HEK293 (cell line): ENCODE measurements around the gene TANC1.

Experiments
- CTCF ChIA-PET: fragments of 350-600 bp; formaldehyde crosslinking; extraction: SDS; loops from one replicate; lab custom pipeline; 2021; ENCODE audit warnings: antibody characterized with exemption; lab: Yijun Ruan, JAX
- POLR2A ChIA-PET: fragments of 300-600 bp; formaldehyde crosslinking; extraction: SDS; loops from one replicate; lab custom pipeline; 2020; ENCODE audit warnings: antibody characterized with exemption, inconsistent platforms; lab: Yijun Ruan, JAX
- H3K27ac ChIP-seq: fragments of 200-500 bp; sonication (Bioruptor generic); 2 replicates; pipeline ENCODE4 v1.5.1; 2014; ENCODE audit warnings: low read depth, low read length, control low read depth, inconsistent platforms; ENCODE audit errors: extremely low read depth
- H3K36me3 ChIP-seq, 2 experiments: fragments of 200-500 bp in 1 of 2; sonication (Bioruptor generic) in 1 of 2; 1 replicate in 1 of 2; 2 replicates in 1 of 2; pipeline ENCODE4 v1.5.1; 2014 to 2017; ENCODE audit warnings: inconsistent platforms in 2 of 2, low read length in 2 of 2; ENCODE audit not compliant: control insufficient read depth in 2 of 2, insufficient read depth in 1 of 2
- H3K4me1 ChIP-seq: fragments of 200-500 bp; sonication (Bioruptor generic); 2 replicates; pipeline ENCODE4 v1.5.1; 2014; ENCODE audit warnings: mild to moderate bottlenecking, low read length, inconsistent platforms; ENCODE audit not compliant: control insufficient read depth, insufficient read depth
- H3K4me3 ChIP-seq: 2 replicates; pipeline ENCODE4 v1.5.1; 2011; ENCODE audit warnings: low read depth, mild to moderate bottlenecking, control low read depth, low read length, moderate library complexity
- H3K9me3 ChIP-seq: fragments of 200-500 bp; sonication (Bioruptor generic); 2 replicates; pipeline ENCODE4 v1.5.1; 2014; ENCODE audit warnings: low read depth, low read length, inconsistent platforms; ENCODE audit not compliant: control insufficient read depth, insufficient read depth
- KLF16 ChIP-seq: fragments of 450-650 bp; formaldehyde crosslinking; IDR thresholded peaks from 2 replicates; pipeline ENCODE4 v1.5.1; 2017; ENCODE audit warnings: missing biosample characterization, missing genetic modification characterization
- RBAK ChIP-seq: fragments of 450-650 bp; formaldehyde crosslinking; IDR thresholded peaks from 2 replicates; pipeline ENCODE4 v1.5.1; 2016; ENCODE audit warnings: missing biosample characterization, missing genetic modification characterization
- SP3 ChIP-seq: fragments of 450-650 bp; formaldehyde crosslinking; IDR thresholded peaks from 2 replicates; pipeline ENCODE4 v1.5.1; 2016; ENCODE audit warnings: missing biosample characterization, missing genetic modification characterization
- YY1 ChIP-seq: fragments of 450-650 bp; formaldehyde crosslinking; IDR thresholded peaks from 2 replicates; pipeline ENCODE4 v1.5.1; 2018; ENCODE audit warnings: missing biosample characterization, missing genetic modification characterization
- ZFP69B ChIP-seq: fragments of 450-650 bp; formaldehyde crosslinking; IDR thresholded peaks from 2 replicates; pipeline ENCODE4 v1.5.1; 2016; ENCODE audit warnings: missing biosample characterization, missing genetic modification characterization
- ZNF155 ChIP-seq: fragments of 450-650 bp; formaldehyde crosslinking; IDR thresholded peaks from 2 replicates; pipeline ENCODE4 v1.5.1; 2016; ENCODE audit warnings: missing biosample characterization, missing genetic modification characterization
- ZNF202 ChIP-seq: fragments of 450-650 bp; formaldehyde crosslinking; IDR thresholded peaks from 2 replicates; pipeline ENCODE4 v1.5.1; 2016; ENCODE audit warnings: missing biosample characterization, missing genetic modification characterization, borderline replicate concordance
- ZNF214 ChIP-seq: fragments of 450-650 bp; formaldehyde crosslinking; IDR thresholded peaks from 2 replicates; pipeline ENCODE4 v1.5.1; 2017; ENCODE audit warnings: missing biosample characterization, mild to moderate bottlenecking, missing genetic modification characterization, borderline replicate concordance
- ZNF221 ChIP-seq: fragments of 450-650 bp; formaldehyde crosslinking; IDR thresholded peaks from 2 replicates; pipeline ENCODE4 v1.5.1; 2017; ENCODE audit warnings: missing biosample characterization, missing genetic modification characterization, borderline replicate concordance
- ZNF324 ChIP-seq: fragments of 450-650 bp; formaldehyde crosslinking; IDR thresholded peaks from 2 replicates; pipeline ENCODE4 v1.5.1; 2016; ENCODE audit warnings: missing biosample characterization, missing genetic modification characterization
- TF ChIP-seq, protein P1 (sequence below): fragments of 450-650 bp; formaldehyde crosslinking; IDR thresholded peaks from 2 replicates; pipeline ENCODE4; 2016; ENCODE audit warnings: missing biosample characterization, missing genetic modification characterization
- TF ChIP-seq, protein P2 (sequence below): fragments of 450-650 bp; formaldehyde crosslinking; IDR thresholded peaks from 2 replicates; pipeline ENCODE4 v1.5.0; 2017; ENCODE audit warnings: missing biosample characterization, missing genetic modification characterization, borderline replicate concordance
- TF ChIP-seq, protein P3 (sequence below): fragments of 450-650 bp; formaldehyde crosslinking; IDR thresholded peaks from 2 replicates; pipeline ENCODE4 v1.5.1; 2016; ENCODE audit warnings: missing biosample characterization, missing genetic modification characterization, borderline replicate concordance
- TF ChIP-seq, protein P4 (sequence below): fragments of 450-650 bp; formaldehyde crosslinking; IDR thresholded peaks from 2 replicates; pipeline ENCODE4 v1.5.1; 2016; ENCODE audit warnings: missing biosample characterization, missing genetic modification characterization

The TANC1 gene

DNA sequence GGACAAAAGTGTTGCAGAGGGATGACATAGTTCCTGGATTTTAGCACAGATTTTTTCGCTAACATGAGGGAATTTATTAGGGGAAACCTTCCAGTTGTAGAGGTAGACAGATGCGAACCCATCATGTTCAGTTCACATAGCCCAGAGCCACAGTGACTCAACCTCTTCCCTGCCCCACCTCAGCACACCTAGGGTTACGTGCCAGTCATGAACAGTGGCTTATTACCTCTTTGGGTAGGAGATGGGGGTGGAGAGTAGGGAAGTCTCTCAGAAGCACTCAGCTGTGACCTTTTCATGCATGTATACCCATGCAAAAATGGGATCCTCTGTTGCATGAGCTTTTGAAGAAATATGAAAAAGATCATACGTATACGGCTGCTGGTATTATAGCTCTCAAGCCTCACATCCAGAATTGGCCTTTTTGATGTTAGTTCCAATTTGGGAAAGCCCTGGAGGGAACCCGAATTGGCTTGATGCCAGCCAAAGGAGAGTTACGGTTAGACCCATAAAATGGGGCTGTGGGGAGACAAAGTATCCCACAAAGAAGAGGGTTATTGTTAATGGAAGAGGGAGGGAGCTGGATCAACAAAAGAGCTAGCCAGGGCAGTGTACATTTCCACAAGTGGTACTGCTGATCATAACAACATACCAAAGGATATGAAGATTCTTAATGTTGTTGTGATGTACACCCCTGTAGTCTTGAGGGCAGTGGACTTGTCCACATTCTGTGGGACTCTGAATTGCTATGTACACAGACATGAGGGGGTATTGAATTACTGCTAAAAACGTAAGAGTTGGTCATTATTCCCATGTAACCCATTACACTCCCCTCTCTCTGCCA is 4.9 kb downstream of the TANC1 start (continued):
- TF ChIP-seq, protein P1, sequence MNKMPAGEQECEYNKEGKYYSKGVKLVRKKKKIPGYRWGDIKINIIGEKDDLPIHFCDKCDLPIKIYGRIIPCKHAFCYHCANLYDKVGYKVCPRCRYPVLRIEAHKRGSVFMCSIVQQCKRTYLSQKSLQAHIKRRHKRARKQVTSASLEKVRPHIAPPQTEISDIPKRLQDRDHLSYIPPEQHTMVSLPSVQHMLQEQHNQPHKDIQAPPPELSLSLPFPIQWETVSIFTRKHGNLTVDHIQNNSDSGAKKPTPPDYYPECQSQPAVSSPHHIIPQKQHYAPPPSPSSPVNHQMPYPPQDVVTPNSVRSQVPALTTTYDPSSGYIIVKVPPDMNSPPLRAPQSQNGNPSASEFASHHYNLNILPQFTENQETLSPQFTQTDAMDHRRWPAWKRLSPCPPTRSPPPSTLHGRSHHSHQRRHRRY (tag by site-specific recombination) = no peak
- TF ChIP-seq ZFP69B (tag by site-specific recombination) (no peak), YY1 (tag by site-specific recombination) (no peak)
- TF ChIP-seq, all 188 proteins: peak for 59

DNA sequence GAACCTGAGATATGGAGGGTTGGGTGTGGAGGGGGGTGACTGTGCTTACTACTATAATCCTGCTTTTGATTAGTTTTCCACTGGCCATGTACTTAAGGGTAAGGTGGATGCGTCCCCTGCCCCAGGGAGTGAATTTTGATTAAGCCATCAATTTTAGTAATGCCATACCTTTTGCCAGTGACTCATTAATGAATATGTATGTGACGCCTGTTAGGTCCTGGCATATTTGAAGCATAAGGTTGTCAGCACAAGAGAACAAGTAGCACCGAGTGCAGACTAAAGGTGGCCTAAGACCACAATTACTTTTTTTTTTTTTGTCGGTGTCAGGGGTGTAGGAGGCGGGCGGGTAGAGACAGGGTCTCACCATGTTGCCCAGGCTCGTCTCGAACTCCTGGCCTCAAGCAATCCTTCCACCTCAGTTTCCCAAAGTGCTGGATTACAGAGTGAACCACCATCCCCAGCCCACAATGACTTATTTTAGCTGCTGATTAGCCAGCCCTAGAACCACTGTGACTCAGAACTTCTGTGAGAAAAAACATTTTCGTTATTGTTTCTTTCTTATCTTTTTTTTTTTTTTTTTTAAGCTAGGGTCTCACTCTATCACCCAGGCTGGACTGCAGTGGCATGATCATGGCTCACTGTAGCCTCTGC is 7.0 kb downstream of the TANC1 start:
- Histone ChIP-seq H3K27ac (no peak overlapping the region), H3K4me3 (no peak overlapping the region), H3K36me3 (no peaks in the 10 kb centered on the region), H3K4me1 (peaks cover 34% of the 10 kb centered on the region), H3K9me3 (no peaks in the 10 kb centered on the region)
- ChIA-PET CTCF (interaction anchor here (1.2 kb wide), 1 partner anchor 20 kb away, joined by 4 read pairs; no protein-coding TSS in a partner anchor), POLR2A (no interaction called here)
- TF ChIP-seq ZNF221 (tag by site-specific recombination) = no peak
- no peak for TF ChIP-seq KLF16
- TF ChIP-seq, protein P2, sequence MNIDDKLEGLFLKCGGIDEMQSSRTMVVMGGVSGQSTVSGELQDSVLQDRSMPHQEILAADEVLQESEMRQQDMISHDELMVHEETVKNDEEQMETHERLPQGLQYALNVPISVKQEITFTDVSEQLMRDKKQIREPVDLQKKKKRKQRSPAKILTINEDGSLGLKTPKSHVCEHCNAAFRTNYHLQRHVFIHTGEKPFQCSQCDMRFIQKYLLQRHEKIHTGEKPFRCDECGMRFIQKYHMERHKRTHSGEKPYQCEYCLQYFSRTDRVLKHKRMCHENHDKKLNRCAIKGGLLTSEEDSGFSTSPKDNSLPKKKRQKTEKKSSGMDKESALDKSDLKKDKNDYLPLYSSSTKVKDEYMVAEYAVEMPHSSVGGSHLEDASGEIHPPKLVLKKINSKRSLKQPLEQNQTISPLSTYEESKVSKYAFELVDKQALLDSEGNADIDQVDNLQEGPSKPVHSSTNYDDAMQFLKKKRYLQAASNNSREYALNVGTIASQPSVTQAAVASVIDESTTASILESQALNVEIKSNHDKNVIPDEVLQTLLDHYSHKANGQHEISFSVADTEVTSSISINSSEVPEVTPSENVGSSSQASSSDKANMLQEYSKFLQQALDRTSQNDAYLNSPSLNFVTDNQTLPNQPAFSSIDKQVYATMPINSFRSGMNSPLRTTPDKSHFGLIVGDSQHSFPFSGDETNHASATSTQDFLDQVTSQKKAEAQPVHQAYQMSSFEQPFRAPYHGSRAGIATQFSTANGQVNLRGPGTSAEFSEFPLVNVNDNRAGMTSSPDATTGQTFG (tag by site-specific recombination) = no peak
- TF ChIP-seq SP3 (tag by site-specific recombination) = no peak
- no peak for TF ChIP-seq RBAK (tag by site-specific recombination)
- TF ChIP-seq, protein P3, sequence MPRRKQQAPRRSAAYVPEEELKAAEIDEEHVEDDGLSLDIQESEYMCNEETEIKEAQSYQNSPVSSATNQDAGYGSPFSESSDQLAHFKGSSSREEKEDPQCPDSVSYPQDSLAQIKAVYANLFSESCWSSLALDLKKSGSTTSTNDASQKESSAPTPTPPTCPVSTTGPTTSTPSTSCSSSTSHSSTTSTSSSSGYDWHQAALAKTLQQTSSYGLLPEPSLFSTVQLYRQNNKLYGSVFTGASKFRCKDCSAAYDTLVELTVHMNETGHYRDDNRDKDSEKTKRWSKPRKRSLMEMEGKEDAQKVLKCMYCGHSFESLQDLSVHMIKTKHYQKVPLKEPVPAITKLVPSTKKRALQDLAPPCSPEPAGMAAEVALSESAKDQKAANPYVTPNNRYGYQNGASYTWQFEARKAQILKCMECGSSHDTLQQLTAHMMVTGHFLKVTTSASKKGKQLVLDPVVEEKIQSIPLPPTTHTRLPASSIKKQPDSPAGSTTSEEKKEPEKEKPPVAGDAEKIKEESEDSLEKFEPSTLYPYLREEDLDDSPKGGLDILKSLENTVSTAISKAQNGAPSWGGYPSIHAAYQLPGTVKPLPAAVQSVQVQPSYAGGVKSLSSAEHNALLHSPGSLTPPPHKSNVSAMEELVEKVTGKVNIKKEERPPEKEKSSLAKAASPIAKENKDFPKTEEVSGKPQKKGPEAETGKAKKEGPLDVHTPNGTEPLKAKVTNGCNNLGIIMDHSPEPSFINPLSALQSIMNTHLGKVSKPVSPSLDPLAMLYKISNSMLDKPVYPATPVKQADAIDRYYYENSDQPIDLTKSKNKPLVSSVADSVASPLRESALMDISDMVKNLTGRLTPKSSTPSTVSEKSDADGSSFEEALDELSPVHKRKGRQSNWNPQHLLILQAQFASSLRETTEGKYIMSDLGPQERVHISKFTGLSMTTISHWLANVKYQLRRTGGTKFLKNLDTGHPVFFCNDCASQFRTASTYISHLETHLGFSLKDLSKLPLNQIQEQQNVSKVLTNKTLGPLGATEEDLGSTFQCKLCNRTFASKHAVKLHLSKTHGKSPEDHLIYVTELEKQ = no peak
- no peak for TF ChIP-seq ZNF202 (tag by site-specific recombination)
- TF ChIP-seq, protein P4, sequence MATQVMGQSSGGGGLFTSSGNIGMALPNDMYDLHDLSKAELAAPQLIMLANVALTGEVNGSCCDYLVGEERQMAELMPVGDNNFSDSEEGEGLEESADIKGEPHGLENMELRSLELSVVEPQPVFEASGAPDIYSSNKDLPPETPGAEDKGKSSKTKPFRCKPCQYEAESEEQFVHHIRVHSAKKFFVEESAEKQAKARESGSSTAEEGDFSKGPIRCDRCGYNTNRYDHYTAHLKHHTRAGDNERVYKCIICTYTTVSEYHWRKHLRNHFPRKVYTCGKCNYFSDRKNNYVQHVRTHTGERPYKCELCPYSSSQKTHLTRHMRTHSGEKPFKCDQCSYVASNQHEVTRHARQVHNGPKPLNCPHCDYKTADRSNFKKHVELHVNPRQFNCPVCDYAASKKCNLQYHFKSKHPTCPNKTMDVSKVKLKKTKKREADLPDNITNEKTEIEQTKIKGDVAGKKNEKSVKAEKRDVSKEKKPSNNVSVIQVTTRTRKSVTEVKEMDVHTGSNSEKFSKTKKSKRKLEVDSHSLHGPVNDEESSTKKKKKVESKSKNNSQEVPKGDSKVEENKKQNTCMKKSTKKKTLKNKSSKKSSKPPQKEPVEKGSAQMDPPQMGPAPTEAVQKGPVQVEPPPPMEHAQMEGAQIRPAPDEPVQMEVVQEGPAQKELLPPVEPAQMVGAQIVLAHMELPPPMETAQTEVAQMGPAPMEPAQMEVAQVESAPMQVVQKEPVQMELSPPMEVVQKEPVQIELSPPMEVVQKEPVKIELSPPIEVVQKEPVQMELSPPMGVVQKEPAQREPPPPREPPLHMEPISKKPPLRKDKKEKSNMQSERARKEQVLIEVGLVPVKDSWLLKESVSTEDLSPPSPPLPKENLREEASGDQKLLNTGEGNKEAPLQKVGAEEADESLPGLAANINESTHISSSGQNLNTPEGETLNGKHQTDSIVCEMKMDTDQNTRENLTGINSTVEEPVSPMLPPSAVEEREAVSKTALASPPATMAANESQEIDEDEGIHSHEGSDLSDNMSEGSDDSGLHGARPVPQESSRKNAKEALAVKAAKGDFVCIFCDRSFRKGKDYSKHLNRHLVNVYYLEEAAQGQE (tag by site-specific recombination) = no peak
- TF ChIP-seq ZNF155 (tag by site-specific recombination) = no peak
- no peak for TF ChIP-seq ZNF324 (tag by site-specific recombination)
- TF ChIP-seq ZNF214 (tag by site-specific recombination) = no peak
